Ecto neural progenitor cell (in vitro differentiated cells): ENCODE data around the gene BAZ1B.
"Not testable (repeated sequence)": the region's sequence is repeated elsewhere in the genome, so short reads cannot be mapped to it uniquely, and the experiment has no call there.

Experiments
- DNase-seq: peaks from one replicate; pipeline ENCODE4 v3.0.0-alpha.2; 2018; ENCODE audit warnings: low spot score

The BAZ1B gene

GRCh38 chr7:73522105-73522872 lies at the start of gene BAZ1B:
Gene BAZ1B (minus strand): TSS chr7:73522293. CDS start chr7:73521933, 360 bp downstream.
- DNase-seq: peak; percentile 98

DNA sequence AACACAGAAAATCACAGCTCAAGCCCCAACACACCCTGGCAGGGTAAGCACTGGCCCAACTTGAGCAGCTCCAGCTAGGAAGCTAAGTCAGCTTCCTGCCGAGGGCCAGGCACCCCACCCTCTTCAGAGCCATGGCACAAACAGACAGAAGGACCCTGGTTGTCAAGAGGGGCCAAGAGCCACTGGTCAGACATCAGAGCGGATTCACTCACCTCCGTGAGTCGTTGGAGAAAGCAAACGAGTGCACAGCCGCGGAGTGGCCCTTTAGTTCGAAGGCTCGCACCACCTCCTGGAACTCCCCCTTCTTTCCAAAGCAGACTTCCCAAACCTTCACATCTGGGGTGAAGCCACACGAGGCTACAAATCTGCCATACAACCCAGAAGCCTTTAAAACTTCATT lies 48.9 kb upstream of the BAZ1B start:
- no peak for DNase-seq

DNA sequence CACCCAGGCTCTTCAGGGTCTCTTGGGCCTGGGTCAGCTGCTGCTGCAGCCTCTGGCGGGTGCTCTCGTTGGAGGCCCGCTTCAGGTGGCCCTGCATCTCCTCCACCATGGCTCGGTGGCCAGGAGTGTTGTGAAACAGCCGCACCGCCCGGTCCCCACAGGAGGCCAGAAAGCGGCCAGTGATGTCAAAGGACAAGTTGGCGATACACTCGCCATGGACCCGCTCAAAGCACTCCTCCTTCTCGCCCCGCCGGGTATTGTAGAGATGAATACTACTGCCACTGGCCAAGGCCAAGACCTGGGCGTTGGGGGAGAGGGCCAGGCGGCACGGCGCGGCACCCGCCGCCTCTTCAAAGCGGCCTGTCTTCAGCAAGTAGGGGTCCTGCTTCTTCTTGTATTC lies 48.4 kb upstream of the BAZ1B start:
- DNase-seq: no peak

- DNase-seq: no peak
These were observed 47.0 kb upstream of the BAZ1B start for GRCh38 chr7:73569042-73569608.

DNA sequence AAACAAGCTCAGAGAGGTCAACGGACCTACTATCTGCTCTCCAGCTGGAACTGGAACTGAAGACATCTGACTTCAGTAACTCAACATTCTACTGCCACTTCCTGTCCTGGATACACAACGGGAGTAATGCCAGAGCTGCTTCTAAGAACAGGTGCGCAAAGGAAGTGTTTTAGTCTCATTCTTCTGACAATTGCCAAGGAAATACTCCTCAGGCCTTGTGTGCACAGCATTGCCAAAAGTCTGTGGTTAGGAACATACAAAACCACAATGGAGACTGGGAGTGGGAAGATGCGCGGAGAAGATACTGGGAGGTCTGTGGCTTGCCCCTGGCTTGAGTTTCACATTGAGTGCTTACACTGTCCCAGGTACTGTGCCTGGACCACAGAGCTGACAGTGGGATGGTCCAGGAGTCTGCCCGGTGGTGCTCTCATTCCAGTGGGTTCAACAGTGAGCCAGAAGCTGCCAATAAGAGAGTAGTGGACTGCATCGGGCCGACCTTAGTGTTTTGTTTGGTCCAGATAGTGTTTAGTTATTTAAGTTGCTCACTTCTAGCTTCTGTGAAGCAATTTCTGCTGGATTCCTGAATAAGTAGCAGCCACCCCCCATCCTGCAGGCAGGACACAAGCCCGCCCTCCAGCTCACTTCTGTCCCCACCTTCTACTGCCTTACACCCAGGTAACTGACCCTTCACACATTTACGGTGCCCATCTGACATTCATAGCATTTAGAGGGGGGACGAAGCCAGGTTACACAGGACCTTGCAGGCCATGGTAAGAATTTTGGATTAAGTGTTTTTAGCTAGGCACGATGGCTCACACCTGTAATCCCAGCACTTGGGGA lies 46.0 kb upstream of the BAZ1B start:
- no peak for DNase-seq

GRCh38 chr7:73567140-73567539 lies 45.0 kb upstream of the BAZ1B start:
- no peak for DNase-seq

GRCh38 chr7:73566431-73566830 lies 44.3 kb upstream of the BAZ1B start:
- DNase-seq: not testable (repeated sequence)

GRCh38 chr7:73565675-73566340 lies 43.7 kb upstream of the BAZ1B start:
- DNase-seq: no peak

- no peak for DNase-seq
These were observed 38.2 kb upstream of the BAZ1B start for GRCh38 chr7:73560109-73560835.

GRCh38 chr7:73557397-73558257 lies 35.5 kb upstream of the BAZ1B start, which contains the start of gene BCL7B:
Gene BCL7B (minus strand): TSS chr7:73557690. CDS start chr7:73557578, 112 bp downstream.
- DNase-seq: peak; percentile 82

GRCh38 chr7:73557108-73557396 lies 35.0 kb upstream of the BAZ1B start:
- DNase-seq: peak; percentile 96

DNA sequence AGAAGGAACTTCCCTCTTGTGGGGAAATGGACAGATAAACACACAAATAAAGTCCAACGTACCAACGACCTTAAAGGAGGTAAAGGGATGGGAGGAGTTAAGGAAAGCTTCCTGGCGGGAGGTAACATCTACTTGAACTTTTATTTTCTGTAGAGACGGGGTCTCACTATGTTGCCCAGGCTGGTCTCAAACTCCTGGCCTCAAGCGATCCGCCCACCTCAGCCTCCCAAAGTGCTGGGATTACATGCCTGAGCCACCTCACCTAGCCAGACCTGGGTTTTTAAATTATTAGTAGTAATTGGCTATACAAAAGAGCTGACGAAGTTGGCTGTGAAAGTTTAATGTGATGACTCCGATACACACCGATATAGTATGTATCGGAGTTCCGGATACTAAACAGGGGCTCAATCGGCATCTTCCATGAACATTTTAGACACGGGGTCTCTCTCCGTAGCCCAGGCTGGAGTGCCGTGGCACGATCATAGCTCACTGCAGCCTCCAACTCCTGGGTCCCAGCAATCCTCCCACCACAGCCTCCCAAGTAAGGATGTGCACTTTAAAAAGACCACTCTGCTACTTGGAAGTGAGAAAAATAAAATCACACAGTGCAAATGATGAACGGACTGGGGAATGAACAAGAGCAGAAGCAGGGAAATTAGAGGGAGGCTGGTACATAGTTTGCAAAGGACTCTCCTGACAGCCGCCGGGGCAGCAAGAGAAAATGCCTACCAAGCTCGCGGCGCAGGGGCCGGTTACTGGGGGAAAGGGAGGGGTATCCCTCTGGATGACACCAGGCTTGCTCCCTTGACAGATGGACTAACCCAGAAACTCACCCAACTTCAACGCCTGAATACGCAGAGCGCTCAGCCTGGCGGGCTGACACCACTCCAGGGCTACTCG lies 34.4 kb upstream of the BAZ1B start:
- no peak for DNase-seq

DNA sequence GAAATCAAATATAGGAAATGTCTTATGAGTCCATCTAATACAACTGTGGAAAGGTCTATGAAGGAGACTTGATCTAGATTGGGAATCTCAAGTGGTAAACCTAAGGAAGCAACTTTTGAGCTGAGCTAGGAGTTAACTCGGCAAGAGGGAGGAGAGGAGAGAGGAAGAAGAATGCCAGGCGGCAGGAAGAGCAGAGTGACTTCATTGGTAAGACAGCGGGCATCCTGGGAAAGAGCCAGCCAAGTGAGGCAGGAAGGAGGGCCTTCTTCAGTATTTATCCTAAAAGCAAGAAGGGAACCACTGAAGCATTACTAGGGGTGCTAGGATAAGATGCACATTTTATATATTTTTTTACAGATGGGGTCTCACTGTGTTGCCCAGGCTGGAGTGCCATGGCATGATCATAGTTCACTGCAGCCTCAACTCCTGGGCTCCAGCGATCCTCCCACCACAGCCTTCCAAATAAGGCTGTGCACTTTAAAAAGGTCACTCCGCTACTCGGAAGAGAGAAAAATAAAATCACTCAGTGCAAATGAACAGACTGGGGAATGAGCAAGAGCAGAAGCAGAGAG lies 33.4 kb upstream of the BAZ1B start:
- DNase-seq: no peak

DNA sequence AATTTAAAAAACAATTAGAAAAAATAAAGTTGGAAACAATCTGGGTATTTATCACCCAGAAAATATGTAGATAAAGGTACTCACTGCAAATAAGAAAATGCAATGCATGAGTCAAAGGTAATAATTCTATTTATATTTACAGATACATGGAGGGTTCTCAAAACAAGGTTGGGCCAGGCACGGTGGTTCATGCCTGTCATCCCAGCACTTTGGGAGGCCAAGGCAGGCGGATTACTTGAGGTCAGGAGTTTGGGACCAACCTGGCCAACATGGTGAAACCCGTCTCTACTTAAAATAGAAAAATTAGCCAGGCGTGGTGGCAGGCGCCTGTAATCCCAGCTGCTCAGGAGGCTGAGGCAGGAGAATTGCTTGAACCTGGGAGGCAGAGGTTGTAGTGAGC lies 28.0 kb upstream of the BAZ1B start:
- DNase-seq: not testable (repeated sequence)

- DNase-seq: no peak
These were observed 27.1 kb upstream of the BAZ1B start for GRCh38 chr7:73549176-73549575.

GRCh38 chr7:73547841-73548240 lies 25.7 kb upstream of the BAZ1B start:
- no peak for DNase-seq

DNA sequence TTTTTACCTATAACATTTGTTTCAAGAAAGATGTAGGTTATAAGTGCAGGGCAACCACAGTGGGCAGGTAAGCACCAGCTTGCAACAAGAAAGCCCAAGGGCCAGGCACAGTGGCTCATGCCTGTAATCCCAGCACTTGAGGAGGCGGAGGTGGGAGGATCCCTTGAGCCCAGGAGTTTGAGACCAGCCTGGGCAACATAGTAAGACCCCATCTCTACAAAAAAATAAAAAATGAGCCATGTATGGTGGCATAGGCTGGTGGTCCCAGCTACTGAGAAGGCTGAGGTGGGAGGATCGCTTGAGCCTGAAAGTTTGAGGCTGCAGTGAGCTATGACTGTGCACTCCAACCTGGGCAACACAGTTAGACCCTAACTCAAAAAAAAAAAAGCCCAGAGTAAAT lies 22.6 kb upstream of the BAZ1B start:
- DNase-seq: no peak

GRCh38 chr7:73541722-73542121 lies 19.6 kb upstream of the BAZ1B start:
- no peak for DNase-seq

GRCh38 chr7:73539709-73540108 lies 17.6 kb upstream of the BAZ1B start:
- no peak for DNase-seq
